Ureter (tissue), 1 donor: ENCODE results near the gene TGM6. TPM values are rescaled to one million over a fixed set of nuclear protein-coding genes. Genes with fewer than 3 reads are reported as not detected.

Experiments used
- DNase-seq: peaks from one replicate; pipeline ENCODE4 v3.0.0-alpha.2; 2020; ENCODE audit warnings: low spot score
- total RNA-seq: library from RNA; stranded (reverse); gene quantifications from one replicate; pipeline ENCODE4 v1.2.4, GENCODE V29; 2023
- donor health status: DM: yes; HTN: yes; CAD: no.

TGM6 gene
- total RNA-seq: not detected

- no peak for DNase-seq
Observed at GRCh38 chr20:2380601-2381000, at the start of gene TGM6. TGM6 (plus strand) TSS chr20:2380901; CDS start chr20:2380969, 68 bp downstream.

DNA sequence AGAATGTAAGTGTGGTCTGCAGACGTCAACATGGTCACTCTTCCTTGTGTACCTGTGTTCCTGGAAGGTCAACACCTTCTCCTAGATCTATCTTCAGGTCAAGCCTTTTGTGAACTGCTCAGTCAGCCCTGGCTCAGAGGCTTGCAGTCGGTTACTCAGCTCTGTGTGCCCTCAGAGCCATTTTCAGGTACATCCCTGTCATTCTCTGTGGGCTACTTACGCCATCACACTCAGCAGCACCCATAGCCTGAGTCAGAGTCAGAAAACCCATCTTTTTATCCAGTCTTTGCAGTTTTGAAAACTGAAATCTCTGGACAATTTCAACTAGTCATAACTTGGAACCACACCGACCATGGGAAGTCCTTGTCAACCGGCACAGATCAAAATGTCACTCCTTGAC lies 49.6 kb upstream of the TGM6 start:
- no peak for DNase-seq

GRCh38 chr20:2331901-2332565 lies 48.7 kb upstream of the TGM6 start:
- DNase-seq: no peak

DNA sequence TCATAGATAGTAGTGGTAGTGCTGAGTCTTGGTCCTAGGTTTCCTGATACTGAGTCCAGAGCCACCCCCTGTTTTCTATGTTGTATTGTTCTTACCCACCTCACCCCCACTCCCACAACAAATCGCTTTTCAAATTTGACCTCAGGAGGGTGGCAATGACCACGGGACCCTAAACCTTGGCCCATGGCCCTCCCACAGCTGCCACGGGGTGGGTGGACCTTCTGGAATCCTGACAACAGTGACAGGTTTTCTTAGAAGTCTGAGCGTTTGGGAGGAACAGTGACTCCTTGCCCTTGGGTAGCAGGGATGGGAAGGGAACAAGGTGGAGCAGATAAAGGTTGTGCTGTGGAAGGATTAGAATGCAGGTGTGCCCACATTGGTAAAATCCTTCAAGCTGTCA lies 48.0 kb upstream of the TGM6 start:
- DNase-seq: no peak

GRCh38 chr20:2333821-2334220 lies 46.9 kb upstream of the TGM6 start:
- no peak for DNase-seq

DNA sequence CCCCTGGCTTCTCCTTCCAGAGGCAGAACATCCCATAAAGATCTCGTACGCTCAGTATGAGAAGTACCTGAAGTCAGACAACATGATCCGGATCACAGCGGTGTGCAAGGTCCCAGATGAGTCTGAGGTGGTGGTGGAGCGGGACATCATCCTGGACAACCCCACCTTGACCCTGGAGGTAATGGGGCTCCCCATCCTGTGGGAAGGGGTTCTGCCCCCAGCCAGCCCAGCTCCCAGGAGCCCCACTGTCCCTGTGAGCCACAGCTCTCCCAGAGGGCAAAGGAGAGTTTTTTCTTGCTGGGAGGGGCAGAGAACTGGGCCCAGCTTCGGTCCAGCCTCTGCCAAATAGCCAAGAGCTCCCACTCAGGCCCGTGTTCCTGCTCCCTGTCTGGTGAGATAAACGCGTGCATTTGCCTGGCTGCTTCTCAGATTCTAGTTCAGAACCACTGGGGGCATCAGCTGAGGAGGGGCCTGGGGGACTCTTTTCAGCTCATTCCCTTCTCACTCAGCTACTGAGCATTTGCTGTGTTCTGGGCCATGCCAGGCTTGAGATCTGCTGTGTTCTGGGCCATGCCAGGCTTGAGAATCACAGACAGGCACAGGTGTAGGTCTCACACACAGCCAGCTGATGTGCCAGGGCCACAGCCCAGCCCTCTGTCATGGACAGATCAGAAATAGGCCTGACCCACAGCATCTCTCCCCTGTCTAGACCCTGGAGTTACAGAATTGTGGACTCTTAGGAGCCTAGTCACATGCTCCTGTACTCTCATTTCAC lies 45.4 kb upstream of the TGM6 start:
- DNase-seq: peak; percentile 32

DNA sequence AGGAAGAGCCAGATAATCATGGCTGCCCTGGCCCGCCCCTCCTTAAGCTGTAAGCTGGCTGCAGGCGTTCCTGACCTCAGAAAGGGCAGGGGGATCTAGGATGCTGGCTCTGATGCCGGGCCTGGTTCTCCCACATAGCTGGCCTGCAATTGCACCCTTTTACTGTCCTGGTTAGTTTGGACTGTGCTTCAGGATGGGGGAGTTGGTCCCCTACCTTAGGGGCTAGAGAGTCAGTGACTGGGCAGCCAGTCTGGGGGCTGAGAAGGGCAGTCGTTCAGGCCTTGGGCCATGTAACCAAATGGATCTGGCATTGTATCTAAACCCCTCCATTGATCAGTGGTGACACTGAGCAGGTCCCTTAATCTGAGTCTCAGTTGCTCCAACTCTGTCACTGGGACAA lies 44.2 kb upstream of the TGM6 start:
- DNase-seq: no peak

GRCh38 chr20:2337142-2337541 lies 43.6 kb upstream of the TGM6 start:
- DNase-seq: no peak

- DNase-seq: no peak
Observed at GRCh38 chr20:2338411-2339066, 42.2 kb upstream of the TGM6 start.

DNA sequence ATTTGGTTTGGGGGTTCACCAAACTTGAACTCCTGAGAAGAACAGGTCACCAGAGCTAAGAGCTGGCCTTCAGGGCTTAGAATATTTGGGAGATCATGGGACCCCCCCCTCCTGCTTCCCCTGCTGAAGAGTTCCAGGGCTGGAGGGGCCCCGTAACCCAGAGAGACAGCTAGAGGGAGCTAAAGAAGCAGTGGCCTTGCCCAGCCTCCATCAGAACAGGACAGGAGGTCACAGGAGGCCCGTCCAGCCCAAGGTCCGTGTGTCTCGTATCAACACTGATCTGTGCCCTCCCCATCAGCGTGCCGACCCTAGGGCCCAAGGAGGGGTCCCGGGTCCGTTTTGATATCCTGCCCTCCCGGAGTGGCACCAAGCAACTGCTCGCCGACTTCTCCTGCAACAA lies 40.6 kb upstream of the TGM6 start:
- no peak for DNase-seq

DNA sequence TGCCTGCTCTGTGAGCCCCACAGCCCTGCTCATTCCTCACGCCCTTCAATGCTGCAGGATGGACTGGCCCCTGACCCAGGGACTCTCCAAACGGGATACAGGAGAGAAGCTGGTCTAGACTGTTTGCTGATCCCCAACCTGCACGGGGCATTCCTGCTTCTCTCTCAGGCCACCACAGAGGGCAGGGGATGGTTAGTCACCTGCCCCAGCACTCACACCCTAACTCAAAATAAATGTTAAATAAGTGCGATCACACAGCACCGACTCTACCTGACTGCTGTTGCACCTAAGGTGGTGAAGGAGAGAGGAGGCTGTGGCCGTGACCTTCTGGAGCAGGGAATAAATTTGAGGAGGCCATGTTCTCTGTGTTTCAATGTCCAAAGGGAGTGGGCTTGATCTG lies 39.9 kb upstream of the TGM6 start:
- DNase-seq: no peak

DNA sequence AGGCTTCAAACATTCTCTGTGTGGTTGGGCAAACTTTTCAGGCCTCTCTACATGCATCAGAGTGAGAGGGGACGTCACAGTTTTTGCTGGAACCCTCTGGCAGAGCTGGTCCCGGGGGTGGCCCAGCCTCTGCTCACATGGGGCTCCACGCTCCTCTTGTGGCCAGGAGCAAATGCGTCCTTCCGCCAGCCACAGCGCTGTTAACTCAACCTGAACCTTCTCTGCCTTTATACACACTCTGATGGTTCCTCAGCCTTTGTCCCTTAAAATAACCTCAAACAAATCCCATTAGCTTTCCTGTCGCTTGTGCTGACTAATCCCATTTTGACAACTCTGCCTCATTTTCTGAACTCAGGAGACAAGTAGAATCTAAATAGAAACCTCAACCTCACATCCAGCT lies 39.4 kb upstream of the TGM6 start:
- DNase-seq: no peak

DNA sequence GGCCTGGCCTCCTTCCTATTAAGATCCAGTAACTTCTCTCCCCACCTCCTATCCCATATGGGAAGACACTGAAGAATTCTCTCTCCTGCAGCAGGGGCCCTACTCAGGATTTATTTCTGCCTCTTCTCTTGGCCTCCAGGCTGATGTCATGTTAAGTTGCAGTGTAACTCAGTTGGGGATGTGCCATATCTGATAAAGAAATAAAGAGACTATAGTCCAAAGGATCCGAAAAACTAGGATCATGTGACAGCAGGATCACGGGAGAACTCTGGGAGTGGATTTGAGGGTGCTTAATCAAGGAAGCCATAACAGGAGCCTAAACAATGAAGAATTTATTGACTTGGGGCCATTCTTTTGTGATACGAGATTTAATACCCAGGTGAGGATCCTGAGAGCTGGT lies 38.5 kb upstream of the TGM6 start:
- DNase-seq: no peak

DNA sequence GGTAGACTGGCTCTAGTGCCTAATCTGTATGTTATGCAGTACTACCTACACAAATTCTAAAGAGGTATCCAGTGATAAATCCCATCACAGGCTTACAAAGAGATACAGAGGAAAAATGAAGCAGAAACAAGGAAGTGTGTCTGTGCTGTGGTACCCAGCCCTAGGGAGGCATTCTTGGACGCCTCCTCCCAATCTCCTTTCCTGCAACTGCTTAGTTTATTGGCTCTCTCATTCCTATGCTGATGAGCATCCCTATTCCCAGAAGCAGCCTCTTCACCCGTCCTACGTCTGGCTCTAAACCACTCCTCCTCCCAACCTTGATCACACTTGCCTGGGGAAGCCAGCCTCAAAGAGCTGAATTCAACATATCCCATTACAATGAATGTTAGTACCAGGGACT lies 34.5 kb upstream of the TGM6 start:
- DNase-seq: no peak

DNA sequence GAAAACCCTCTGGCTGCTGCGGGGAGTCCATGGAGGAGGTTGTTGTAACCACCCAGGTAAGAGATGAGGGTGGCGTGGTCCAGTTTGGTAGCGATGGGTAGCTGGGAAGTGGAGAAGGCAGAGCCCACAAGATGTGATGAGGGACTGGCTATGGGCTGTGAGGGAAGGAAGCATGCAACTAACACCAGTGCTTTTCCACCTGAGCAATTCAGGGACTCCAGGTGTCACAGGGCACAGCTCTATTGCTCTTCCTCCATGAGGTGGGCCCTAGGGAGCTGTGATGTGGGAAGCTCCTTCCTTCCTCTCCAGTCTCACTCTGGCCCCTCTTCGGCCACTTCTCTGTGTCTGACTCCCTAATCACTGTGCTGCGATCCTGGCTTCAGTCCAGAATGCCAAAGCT lies 32.4 kb upstream of the TGM6 start:
- no peak for DNase-seq

GRCh38 chr20:2349801-2350200 lies 30.9 kb upstream of the TGM6 start:
- DNase-seq: no peak

DNA sequence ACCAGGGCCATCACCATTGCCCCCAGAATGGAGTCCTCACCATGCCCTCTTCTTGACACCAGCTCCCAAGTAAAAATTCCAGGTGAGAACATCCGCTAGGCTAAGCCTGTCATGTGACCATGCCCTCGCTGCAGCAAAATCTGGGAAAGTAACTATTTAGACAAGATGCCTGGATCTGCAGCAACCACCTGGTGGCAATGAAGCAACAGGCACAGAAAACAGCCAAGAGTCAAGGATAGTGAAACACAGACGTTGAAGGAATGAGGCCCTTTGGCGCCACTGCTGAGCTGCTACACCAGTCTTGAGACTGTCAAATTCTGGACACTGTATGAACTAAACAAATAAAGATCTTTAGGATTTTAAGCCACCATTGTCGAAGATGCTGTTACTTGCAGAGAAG lies 30.1 kb upstream of the TGM6 start:
- DNase-seq: no peak

DNA sequence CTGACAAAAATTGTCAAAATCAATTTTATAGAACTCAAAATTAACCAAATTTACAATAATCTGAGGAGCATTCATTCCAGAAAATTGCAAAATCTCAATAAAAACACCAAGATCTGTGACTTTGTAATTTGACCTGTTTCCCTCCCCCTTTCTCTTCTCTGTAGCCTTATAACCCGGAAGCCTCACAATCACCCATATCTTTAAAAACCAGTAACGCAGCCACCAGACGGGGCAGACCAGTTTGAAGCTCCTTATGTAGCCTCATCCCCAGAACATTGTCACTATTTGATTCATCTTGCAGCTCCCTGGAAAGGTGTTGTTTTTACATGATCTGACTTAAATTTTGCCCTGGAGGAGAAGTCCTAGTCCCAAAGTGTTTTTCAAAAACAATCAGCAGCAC lies 27.5 kb upstream of the TGM6 start:
- no peak for DNase-seq

DNA sequence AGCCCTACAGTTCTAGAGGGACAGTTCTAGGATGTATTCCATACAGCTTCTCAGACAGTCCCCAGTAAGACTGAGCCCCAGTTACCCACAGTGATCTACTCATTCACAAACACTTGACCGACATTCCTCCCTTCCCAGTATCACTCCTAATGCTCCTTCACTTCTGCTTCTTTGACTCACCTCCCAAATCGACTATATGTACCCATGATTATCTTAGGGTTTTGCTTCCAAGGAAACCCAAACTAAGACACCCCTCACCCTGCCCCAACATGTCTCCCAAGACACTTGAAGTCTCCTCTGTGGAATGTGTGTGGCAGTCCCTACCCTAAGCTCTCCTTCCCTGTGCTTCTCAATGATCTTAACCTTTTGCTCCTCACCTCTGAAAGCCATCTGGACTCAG lies 23.6 kb upstream of the TGM6 start:
- no peak for DNase-seq

DNA sequence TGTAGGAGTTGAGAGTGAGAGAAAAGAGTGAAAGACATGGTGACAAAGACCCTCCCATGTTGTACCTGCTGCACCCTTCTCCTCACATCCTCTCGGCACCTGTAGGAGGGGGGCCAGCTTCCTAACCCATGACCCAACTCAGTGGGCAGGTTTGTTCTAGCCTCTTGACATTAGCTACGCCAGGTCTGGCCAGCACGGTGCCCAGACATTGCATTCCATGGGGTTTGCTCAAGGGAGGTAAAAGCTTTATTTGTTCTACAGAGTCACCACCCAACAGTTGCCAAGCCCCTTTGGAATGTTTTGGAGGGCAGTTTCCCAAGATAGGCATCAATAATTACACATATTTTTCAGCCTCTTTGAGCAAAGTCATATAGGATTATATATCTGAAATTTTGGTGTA lies 22.7 kb upstream of the TGM6 start:
- DNase-seq: no peak

GRCh38 chr20:2361035-2361593 lies 19.6 kb upstream of the TGM6 start:
- no peak for DNase-seq

GRCh38 chr20:2363187-2363586 lies 17.5 kb upstream of the TGM6 start:
- DNase-seq: no peak

- DNase-seq: no peak
Observed at GRCh38 chr20:2363587-2363986, 17.1 kb upstream of the TGM6 start.
